Activated CD4-positive, alpha-beta T cell treated with anti-CD3 and anti-CD28 coated beads for 1 hour (primary cell): ENCODE data around the gene RPA1.

Source experiments
- DNase-seq: peaks from one replicate; pipeline ENCODE4 v3.0.0-alpha.2; 2020

Gene RPA1

GRCh38 chr17:1912146-1912545 is 82.3 kb downstream of the RPA1 start:
- no peak for DNase-seq

GRCh38 chr17:1913702-1914101 is 83.9 kb downstream of the RPA1 start:
- no peak for DNase-seq

- DNase-seq, result no peak
Measured at GRCh38 chr17:1914661-1915083, 84.9 kb downstream of the RPA1 start.

- DNase-seq, result no peak
Measured at GRCh38 chr17:1915889-1916288, 86.1 kb downstream of the RPA1 start.

- DNase-seq, result no peak
Measured at GRCh38 chr17:1916316-1916715, 86.5 kb downstream of the RPA1 start.

GRCh38 chr17:1916963-1917715 is 87.3 kb downstream of the RPA1 start:
- DNase-seq, result no peak

GRCh38 chr17:1918346-1919162 is 88.7 kb downstream of the RPA1 start:
- DNase-seq, result no peak

GRCh38 chr17:1919201-1919600 is 89.4 kb downstream of the RPA1 start:
- DNase-seq, result no peak

GRCh38 chr17:1920948-1921351 is 91.1 kb downstream of the RPA1 start:
- no peak for DNase-seq

- DNase-seq, result no peak
Measured at GRCh38 chr17:1928976-1929375, 99.2 kb downstream of the RPA1 start.

GRCh38 chr17:1930337-1930645 is 100.5 kb downstream of the RPA1 start:
- DNase-seq, result no peak

GRCh38 chr17:1931844-1932579 is 102.2 kb downstream of the RPA1 start:
- no peak for DNase-seq

- no peak for DNase-seq
Measured at GRCh38 chr17:1933875-1934715, 104.3 kb downstream of the RPA1 start.

GRCh38 chr17:1934901-1935300 is 105.1 kb downstream of the RPA1 start:
- DNase-seq, result no peak

- DNase-seq, result no peak
Measured at GRCh38 chr17:1936766-1937165, 107.0 kb downstream of the RPA1 start.

GRCh38 chr17:1937461-1937860 is 107.7 kb downstream of the RPA1 start:
- DNase-seq, result no peak

- DNase-seq, result no peak
Measured at GRCh38 chr17:1939981-1940809, 110.4 kb downstream of the RPA1 start.

- DNase-seq, result no peak
Measured at GRCh38 chr17:1940810-1941185, 111.0 kb downstream of the RPA1 start.

GRCh38 chr17:1941272-1942065 is 111.7 kb downstream of the RPA1 start:
- no peak for DNase-seq

- DNase-seq, result no peak
Measured at GRCh38 chr17:1942066-1942365, 112.2 kb downstream of the RPA1 start.
